Measurements from ENCODE around the gene CACNG3. TPM values are rescaled to one million over a fixed set of nuclear protein-coding genes. Genes with fewer than 3 reads are reported as not detected.

Gene CACNG3
- total and polyA plus RNA-seq, 11 donors, result not detected

DNA sequence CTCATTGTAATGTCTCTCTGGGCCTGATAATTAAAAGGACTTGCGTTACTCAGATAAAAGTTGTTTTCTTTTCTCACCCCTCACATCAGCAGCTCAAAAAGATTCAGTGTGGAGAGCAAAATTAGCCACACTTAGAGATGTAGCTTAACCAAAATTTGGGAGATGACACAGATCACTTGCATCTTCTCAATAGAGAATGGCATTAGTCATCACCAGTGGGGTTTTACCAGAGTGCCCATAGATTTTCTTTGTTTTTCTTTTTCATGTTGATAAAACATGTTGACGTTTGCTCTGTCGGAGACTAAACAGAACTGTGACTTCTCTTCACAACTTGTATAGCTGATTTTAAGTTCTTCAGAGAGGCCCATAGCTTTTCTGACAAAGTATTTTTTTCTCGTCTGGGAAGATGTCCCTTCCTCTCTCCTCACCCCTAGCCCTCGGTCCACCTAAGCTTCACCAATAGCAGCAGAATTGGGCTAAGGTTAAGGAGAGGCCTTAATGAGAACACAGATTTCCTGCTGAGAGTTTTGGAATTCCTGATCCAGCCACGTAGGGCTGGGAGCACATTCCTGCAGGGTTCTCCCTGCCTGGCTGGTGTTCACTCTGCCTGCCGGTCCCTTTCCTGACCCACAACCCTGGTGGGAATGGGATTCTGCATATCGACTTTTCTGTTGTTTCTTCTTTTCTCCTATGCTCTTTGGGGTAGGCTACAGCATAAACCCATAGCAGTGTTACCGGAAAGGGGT is 92.6 kb downstream of the CACNG3 start:
- TF ChIP-seq CTCF (IDR thresholded peaks at IDR 0.05), result no peak
- no peak for TF ChIP-seq POLR2A (IDR thresholded peaks at IDR 0.05)
- no peak overlapping the region for H3K4me3 ChIP-seq
- H3K4me1 ChIP-seq, result no peaks in the 10 kb centered on the region
- H3K27ac ChIP-seq, result no peak overlapping the region
- H3K27me3 ChIP-seq, result peaks cover 0 to 14% (median 0%) of the 10 kb centered on the region in 9 donors
- WGBS, 4 donors, result 41 to 53% (median 45%) methylated on average over 9 of the region's 9 CpGs
- H3K36me3 ChIP-seq, result no peaks in the 10 kb centered on the region
- no peak for DNase-seq
- ATAC-seq, result no peak
- no peaks in the 10 kb centered on the region for H3K9me3 ChIP-seq
- intact Hi-C loops (cut with DNase I), result no loop called here

DNA sequence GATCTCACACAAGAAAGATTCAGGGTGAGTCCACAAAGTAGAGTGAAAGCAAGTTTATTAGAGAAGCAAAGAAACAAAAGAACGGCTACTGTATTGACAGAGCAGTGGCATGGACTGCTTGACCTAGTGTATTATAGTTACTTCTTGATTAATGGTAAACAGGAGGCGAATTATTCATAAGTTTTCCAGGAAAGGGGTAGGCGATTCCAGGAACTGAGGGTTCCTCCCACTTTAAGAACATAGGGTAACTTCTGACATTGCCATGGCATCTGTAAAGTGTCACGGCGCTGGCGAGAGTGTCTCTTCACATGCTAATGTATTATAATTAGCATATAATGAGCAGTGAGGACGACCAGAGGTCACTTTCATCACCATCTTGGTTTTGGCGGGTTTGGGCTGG is 93.2 kb downstream of the CACNG3 start:
- Histone ChIP-seq H3K36me3 (no peaks in the 10 kb centered on the region), H3K4me1 (no peaks in the 10 kb centered on the region), H3K27me3 (peaks cover 0 to 14% (median 0%) of the 10 kb centered on the region in 9 donors), H3K4me3 (no peak overlapping the region), H3K27ac (no peak overlapping the region), H3K9me3 (no peaks in the 10 kb centered on the region)
- no peak for TF ChIP-seq POLR2A (IDR thresholded peaks at IDR 0.05)
- TF ChIP-seq CTCF (IDR thresholded peaks at IDR 0.05), result no peak
- no peak for ATAC-seq
- intact Hi-C loops (cut with DNase I), result no loop called here
- DNase-seq, result no peak
- whole genome bisulfite sequencing, 4 donors, result 75 to 80% (median 78%) methylated on average over 8 of the region's 8 CpGs

- TF ChIP-seq POLR2A (IDR thresholded peaks at IDR 0.05), result no peak
- TF ChIP-seq CTCF (IDR thresholded peaks at IDR 0.05), result no peak
- no peak for DNase-seq
- H3K27ac ChIP-seq, result no peak overlapping the region
- H3K9me3 ChIP-seq, result no peaks in the 10 kb centered on the region
- 78 to 90% (median 84%) methylated on average over 5 of the region's 5 CpGs for WGBS, 4 donors
- no peaks in the 10 kb centered on the region for H3K4me1 ChIP-seq
- H3K4me3 ChIP-seq, result no peak overlapping the region
- H3K36me3 ChIP-seq, result no peaks in the 10 kb centered on the region
- H3K27me3 ChIP-seq, result peaks cover 0 to under 1% (median 0%) of the 10 kb centered on the region in 9 donors
- intact Hi-C loops (cut with DNase I), result no loop called here
- no peak for ATAC-seq
Observed at GRCh38 chr16:24352746-24353145, 96.6 kb downstream of the CACNG3 start.

- WGBS, 4 donors, result 67 to 86% (median 75%) methylated on average over 5 of the region's 5 CpGs
- intact Hi-C loops (cut with DNase I), result no loop called here
- no peak for ATAC-seq
Observed at GRCh38 chr16:24353622-24354021, 97.5 kb downstream of the CACNG3 start.

More at GRCh38 chr16:24353622-24354021, 97.5 kb downstream of the CACNG3 start:
- Histone ChIP-seq H3K4me3 (no peak overlapping the region), H3K36me3 (no peaks in the 10 kb centered on the region), H3K4me1 (no peaks in the 10 kb centered on the region), H3K27ac (no peak overlapping the region), H3K9me3 (no peaks in the 10 kb centered on the region), H3K27me3 (peaks cover 0 to 1% (median 0%) of the 10 kb centered on the region in 9 donors)
- TF ChIP-seq CTCF (IDR thresholded peaks at IDR 0.05), result no peak
- no peak for TF ChIP-seq POLR2A (IDR thresholded peaks at IDR 0.05)
- DNase-seq, result no peak

Measured in heart left ventricle (tissue), 16 donors.